A673 (cell line): Measurements from ENCODE around the gene RABL2B. TPM values are rescaled to one million over a fixed set of nuclear protein-coding genes. Genes with fewer than 3 reads are reported as not detected.

Experiments
- BruUV-seq: library from RNA; stranded (reverse); fragments of 400-500 nt; replicated peaks from 2 replicates; lab custom pipeline; 2021; lab: Mats Ljungman, UMichigan
- CTCF ChIA-PET: fragments of 300-600 bp; sonication (Branson Sonifier 250); formaldehyde crosslinking; loops from one replicate; lab custom pipeline; 2022; ENCODE audit warnings: antibody characterized with exemption; lab: Charles Lee
- POLR2A ChIA-PET: fragments of 300-600 bp; sonication (Branson Sonifier 250); formaldehyde crosslinking; loops from one replicate; lab custom pipeline; 2022; ENCODE audit warnings: antibody characterized with exemption; ENCODE audit not compliant: low non-redundant PET; lab: Charles Lee
- DNase-seq: peaks from one replicate; pipeline ENCODE4 v3.0.0-alpha.2; 2015; ENCODE audit warnings: low spot score
- H3K27ac ChIP-seq: fragments of 200-600 bp; sonication (generic); 2 replicates; pipeline ENCODE4 v1.5.1; 2016; ENCODE audit warnings: mixed run types, low read depth, mild to moderate bottlenecking, mixed read lengths, antibody characterized with exemption, low read length; ENCODE audit not compliant: poor library complexity, severe bottlenecking
- H3K27me3 ChIP-seq: fragments of 200-600 bp; sonication (generic); replicated peaks from 2 replicates; pipeline ENCODE4 v1.6.1; 2017; ENCODE audit warnings: mixed run types, low read depth, mild to moderate bottlenecking, mixed read lengths, antibody characterized with exemption, low read length; ENCODE audit not compliant: insufficient read depth, poor library complexity
- H3K36me3 ChIP-seq: fragments of 200-600 bp; sonication (generic); 2 replicates; pipeline ENCODE4 v1.6.1; 2016; ENCODE audit warnings: mixed run types, mild to moderate bottlenecking, mixed read lengths, antibody characterized with exemption, low read length; ENCODE audit not compliant: insufficient read depth, poor library complexity, severe bottlenecking
- H3K4me1 ChIP-seq: fragments of 200-600 bp; sonication (generic); 2 replicates; pipeline ENCODE4 v1.6.1; 2017; ENCODE audit warnings: mixed run types, mild to moderate bottlenecking, mixed read lengths, antibody characterized with exemption, low read length; ENCODE audit not compliant: insufficient read depth, poor library complexity, severe bottlenecking
- H3K4me3 ChIP-seq: fragments of 200-600 bp; sonication (generic); 2 replicates; pipeline ENCODE4 v1.5.1; 2016; ENCODE audit warnings: low read depth, mixed run types, mild to moderate bottlenecking, mixed read lengths, low read length; ENCODE audit not compliant: poor library complexity, severe bottlenecking
- H3K9me3 ChIP-seq: fragments of 200-600 bp; sonication (generic); 2 replicates; pipeline ENCODE4 v1.6.1; 2016; ENCODE audit warnings: mixed run types, low read depth, mild to moderate bottlenecking, mixed read lengths, antibody characterized with exemption, low read length; ENCODE audit not compliant: poor library complexity, severe bottlenecking
- CTCF ChIP-seq: fragments of 300-800, 200-600 bp; sonication (generic); conservative IDR thresholded peaks from 2 replicates; pipeline ENCODE4 v1.5.1; 2017; ENCODE audit warnings: low read depth, mild to moderate bottlenecking, antibody characterized with exemption, low read length, moderate library complexity, mixed read lengths
- EZH2 ChIP-seq: fragments of 200-600 bp; sonication (generic); IDR thresholded peaks from 2 replicates; pipeline ENCODE4 v1.6.1; 2017; ENCODE audit warnings: borderline replicate concordance, low read depth, mild to moderate bottlenecking, mixed read lengths, antibody characterized with exemption, low read length; ENCODE audit not compliant: poor library complexity, severe bottlenecking
- intact Hi-C: fragments of 100-400 bp; cut with micrococcal nuclease; formaldehyde crosslinking; loops from one replicate; pipeline ENCODE4 v1.10.0; 2022; ENCODE audit not compliant: unreplicated experiment
- total RNA-seq: library from RNA; stranded (reverse); gene quantifications from 2 replicates; pipeline ENCODE4 v1.2.3, GENCODE V29; 2021

Gene RABL2B
- total RNA-seq, 1 experiment from 2014 or later: 36.8 TPM

DNA sequence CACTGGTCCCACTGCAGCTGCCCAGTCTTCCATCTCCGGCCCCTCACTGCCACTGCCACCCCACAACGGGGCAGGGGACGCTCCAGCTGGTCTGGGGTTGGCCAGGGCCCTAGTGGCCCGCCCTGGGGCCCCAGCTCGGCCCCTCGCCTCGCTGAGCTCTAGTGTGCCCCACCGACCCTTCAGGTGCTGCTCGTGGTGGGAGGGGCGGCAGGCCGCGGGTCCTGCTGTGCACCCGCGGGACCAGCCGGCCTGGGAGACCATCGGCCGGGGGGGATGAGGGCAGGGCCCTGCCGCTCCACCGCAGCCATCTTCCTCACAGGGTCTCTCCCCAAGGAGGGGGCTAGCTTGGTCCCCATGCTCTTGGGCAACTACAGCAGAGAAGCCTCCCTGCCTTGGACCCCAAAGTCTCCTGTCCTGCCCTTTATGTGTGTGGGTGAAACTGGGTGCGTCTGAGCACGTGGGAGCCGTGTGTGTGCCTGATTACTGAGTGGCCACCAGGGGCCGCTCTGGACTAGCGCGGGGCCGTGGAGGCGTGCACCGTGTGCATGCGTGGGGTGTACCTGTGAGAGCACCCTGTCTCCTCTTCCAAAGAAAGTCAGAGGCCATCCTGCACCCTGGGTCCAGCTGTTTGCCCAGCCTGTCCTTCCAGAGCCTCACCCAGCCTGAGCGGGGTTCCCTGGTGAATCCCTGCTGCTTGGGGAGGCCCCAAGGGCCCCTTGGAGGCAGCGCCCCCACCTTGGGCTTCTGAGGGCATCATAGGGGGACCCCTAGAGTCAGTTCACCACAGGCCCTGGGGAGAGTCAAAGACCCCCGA lies 51.4 kb downstream of the RABL2B start:
- H3K4me3 ChIP-seq: no peak overlapping the region
- no peaks in the 10 kb centered on the region for H3K36me3 ChIP-seq
- H3K9me3 ChIP-seq: no peaks in the 10 kb centered on the region
- BruUV-seq: no TSS peak
- POLR2A ChIA-PET: no interaction called here
- DNase-seq: peak; percentile 73
- CTCF ChIA-PET: no interaction called here
- no peak overlapping the region for H3K27ac ChIP-seq
- H3K4me1 ChIP-seq: peaks cover 7% of the 10 kb centered on the region
- H3K27me3 ChIP-seq: no peaks in the 10 kb centered on the region
- TF ChIP-seq CTCF (peak; percentile 96), EZH2 (no peak)
- intact Hi-C loops: no loop called here

GRCh38 chr22:50730941-50731661 lies 52.3 kb downstream of the RABL2B start:
- intact Hi-C loops: no loop called here
- no TSS peak for BruUV-seq
- POLR2A ChIA-PET: no interaction called here
- no peak for TF ChIP-seq EZH2
- TF ChIP-seq CTCF: no peak
- DNase-seq: no peak
- peaks cover 7% of the 10 kb centered on the region for H3K4me1 ChIP-seq
- CTCF ChIA-PET: interaction anchor here (0.6 kb wide), 1 partner anchor 701 kb away, joined by 4 read pairs; no protein-coding TSS in a partner anchor
- H3K27ac ChIP-seq: no peak overlapping the region
- no peak overlapping the region for H3K4me3 ChIP-seq
- H3K9me3 ChIP-seq: no peaks in the 10 kb centered on the region
- no peaks in the 10 kb centered on the region for H3K36me3 ChIP-seq
- H3K27me3 ChIP-seq: no peaks in the 10 kb centered on the region

GRCh38 chr22:50730013-50730891 lies 53.2 kb downstream of the RABL2B start:
- DNase-seq: no peak

More at GRCh38 chr22:50730013-50730891, 53.2 kb downstream of the RABL2B start:
- intact Hi-C loops: no loop called here
- Histone ChIP-seq H3K9me3 (no peaks in the 10 kb centered on the region), H3K27ac (no peak overlapping the region), H3K27me3 (no peaks in the 10 kb centered on the region), H3K36me3 (no peaks in the 10 kb centered on the region), H3K4me1 (peaks cover 7% of the 10 kb centered on the region), H3K4me3 (no peak overlapping the region)
- BruUV-seq: no TSS peak
- POLR2A ChIA-PET: no interaction called here
- TF ChIP-seq CTCF: no peak
- TF ChIP-seq EZH2: no peak
- CTCF ChIA-PET: no interaction called here
